HG03575 (cell line): ENCODE data around the gene IGFLR1.

Source experiments
- ATAC-seq: cut with Tn5 transposase; IDR thresholded peaks from one replicate; pipeline ENCODE4 v1.9.1; 2021; ENCODE audit not compliant: unreplicated experiment, insufficient number of reproducible peaks, low FRiP score; ENCODE audit errors: extremely low read depth

IGFLR1 gene

GRCh38 chr19:35744430-35745327 is 2.4 kb upstream of the IGFLR1 start:
- ATAC-seq: no peak

GRCh38 chr19:35743640-35744429 is 1.6 kb upstream of the IGFLR1 start:
- ATAC-seq: no peak

GRCh38 chr19:35741203-35741515 is 1.1 kb downstream of the IGFLR1 start:
- no peak for ATAC-seq

GRCh38 chr19:35740423-35741202 is 1.6 kb downstream of the IGFLR1 start:
- ATAC-seq: no peak

- no peak for ATAC-seq
These were observed 2.2 kb downstream of the IGFLR1 start for GRCh38 chr19:35740108-35740422.

GRCh38 chr19:35739275-35740107 is 2.8 kb downstream of the IGFLR1 start:
- no peak for ATAC-seq

- no peak for ATAC-seq
These were observed 3.4 kb downstream of the IGFLR1 start for GRCh38 chr19:35738887-35739229.

GRCh38 chr19:35738021-35738886 is 4.0 kb downstream of the IGFLR1 start:
- no peak for ATAC-seq

GRCh38 chr19:35736913-35737886 is 5.1 kb downstream of the IGFLR1 start:
- no peak for ATAC-seq

GRCh38 chr19:35734889-35735288 is 7.4 kb downstream of the IGFLR1 start:
- no peak for ATAC-seq

GRCh38 chr19:35734273-35734672 is 8.0 kb downstream of the IGFLR1 start:
- no peak for ATAC-seq

- no peak for ATAC-seq
These were observed 8.8 kb downstream of the IGFLR1 start for GRCh38 chr19:35733180-35734125.

- ATAC-seq: no peak
These were observed 9.6 kb downstream of the IGFLR1 start for GRCh38 chr19:35732540-35733179.

GRCh38 chr19:35731779-35732405 is 10.4 kb downstream of the IGFLR1 start:
- ATAC-seq: no peak

GRCh38 chr19:35731353-35731752 is 10.9 kb downstream of the IGFLR1 start:
- ATAC-seq: no peak
